GM21737 (cell line): ENCODE results near the gene GLTP.

Experiments used
- ATAC-seq: cut with Tn5 transposase; IDR thresholded peaks from one replicate; pipeline ENCODE4 v1.9.1; 2021; ENCODE audit warnings: mild to moderate bottlenecking, moderate library complexity; ENCODE audit not compliant: unreplicated experiment

Gene GLTP

GRCh38 chr12:109803678-109804077 is 76.7 kb downstream of the GLTP start:
- no peak for ATAC-seq

- ATAC-seq: no peak
Measured at GRCh38 chr12:109802828-109803227, 77.5 kb downstream of the GLTP start.
